Hypothalamus (tissue), 51 donors: ENCODE results near the gene TMEM44.
"Not testable (repeated sequence)": the region's sequence is repeated elsewhere in the genome, so short reads cannot be mapped to it uniquely, and the experiment has no call there.

Experiments
- DNase-seq, 51 donors: peaks; one replicate each; lab custom pipeline; 2025; lab: John Stamatoyannopoulos, UW

TMEM44 gene

DNA sequence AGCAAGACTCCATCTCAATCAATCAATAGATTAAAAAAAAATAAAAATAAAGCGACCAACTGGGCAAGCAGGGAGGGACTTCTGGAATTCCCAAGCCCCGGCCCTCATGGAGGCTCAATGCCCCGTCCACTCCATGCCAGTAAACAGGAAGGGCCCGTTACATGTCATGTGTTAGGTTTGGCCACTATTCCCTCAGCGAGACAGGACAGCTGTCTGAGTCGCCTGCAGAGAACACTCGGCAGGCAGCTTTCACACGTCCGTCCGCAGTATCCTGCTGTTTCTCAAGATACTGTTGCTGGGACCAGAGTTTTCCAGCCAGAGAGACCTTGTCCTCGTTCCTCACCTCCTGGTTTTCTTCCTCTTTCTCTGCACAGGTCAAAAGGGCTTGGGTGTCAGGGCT, 18.0 kb downstream of the TMEM44 start:
- no peak for DNase-seq

DNA sequence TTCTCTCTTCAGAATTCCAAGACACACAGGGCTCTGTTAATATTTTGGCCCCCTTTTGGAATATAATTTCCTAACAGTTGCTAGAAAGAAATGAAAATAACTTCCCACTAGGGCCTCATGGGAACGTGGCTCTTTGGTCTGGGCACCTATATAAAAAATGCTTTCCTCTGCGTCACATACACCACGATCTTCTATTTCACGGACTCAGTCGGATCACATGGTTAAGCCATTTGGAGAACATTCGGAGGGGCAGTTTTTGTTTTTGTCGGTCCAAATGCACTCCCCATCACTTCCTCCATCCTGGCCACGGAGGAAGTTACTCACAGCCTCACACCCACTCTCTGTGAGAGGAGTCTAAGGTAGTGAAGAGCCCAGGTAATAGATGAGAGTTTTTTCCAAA, 21.0 kb downstream of the TMEM44 start:
- no peak for DNase-seq

DNA sequence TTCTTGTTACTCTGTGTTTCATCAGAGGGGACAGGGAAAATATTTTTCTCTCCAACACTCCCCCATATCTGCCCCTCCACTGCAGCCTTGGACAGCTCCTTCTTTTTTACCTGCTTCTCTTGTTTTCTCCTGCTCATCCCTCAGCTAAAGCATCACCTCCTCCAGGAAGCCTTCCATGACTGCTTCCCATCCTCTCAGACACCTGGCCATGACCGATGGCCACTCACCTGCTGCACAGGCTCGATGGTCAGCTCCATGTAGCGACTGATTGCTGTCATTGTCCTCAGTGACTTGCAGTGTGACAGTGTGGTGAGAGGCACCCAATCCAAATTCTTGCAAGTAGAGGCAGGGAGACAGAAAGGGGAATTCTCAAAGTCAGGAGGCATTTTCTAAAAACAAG, 22.5 kb downstream of the TMEM44 start:
- DNase-seq = no peak

GRCh38 chr3:194609601-194610000, 23.6 kb downstream of the TMEM44 start:
- DNase-seq = no peak

- DNase-seq = no peak
Measured at GRCh38 chr3:194608981-194609380, 24.2 kb downstream of the TMEM44 start.

- no peak for DNase-seq
Measured at GRCh38 chr3:194607592-194608389, 25.4 kb downstream of the TMEM44 start.

- DNase-seq = no peak
Measured at GRCh38 chr3:194606941-194607340, 26.3 kb downstream of the TMEM44 start.

- no peak for DNase-seq
Measured at GRCh38 chr3:194606163-194606562, 27.1 kb downstream of the TMEM44 start.

DNA sequence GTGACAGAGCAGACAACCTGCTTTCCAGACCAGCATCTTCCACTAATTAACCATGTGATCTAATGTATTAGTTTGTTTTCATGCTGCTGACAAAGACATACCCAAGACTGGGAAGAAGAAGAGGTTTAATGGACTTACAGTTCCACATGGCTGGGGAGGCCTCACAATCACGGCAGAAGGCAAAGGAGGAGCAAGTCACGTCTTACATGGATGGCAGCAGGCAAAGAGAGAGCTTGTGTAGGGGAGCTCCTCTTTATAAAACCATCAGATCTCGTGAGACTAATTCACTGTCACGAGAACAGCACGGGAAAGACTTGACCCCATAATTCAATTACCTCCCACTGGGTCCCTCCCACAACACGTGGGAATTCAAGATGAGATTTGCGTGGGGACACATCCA, 27.9 kb downstream of the TMEM44 start:
- DNase-seq = not testable (repeated sequence)

- DNase-seq = no peak
Measured at GRCh38 chr3:194604837-194605236, 28.4 kb downstream of the TMEM44 start.

DNA sequence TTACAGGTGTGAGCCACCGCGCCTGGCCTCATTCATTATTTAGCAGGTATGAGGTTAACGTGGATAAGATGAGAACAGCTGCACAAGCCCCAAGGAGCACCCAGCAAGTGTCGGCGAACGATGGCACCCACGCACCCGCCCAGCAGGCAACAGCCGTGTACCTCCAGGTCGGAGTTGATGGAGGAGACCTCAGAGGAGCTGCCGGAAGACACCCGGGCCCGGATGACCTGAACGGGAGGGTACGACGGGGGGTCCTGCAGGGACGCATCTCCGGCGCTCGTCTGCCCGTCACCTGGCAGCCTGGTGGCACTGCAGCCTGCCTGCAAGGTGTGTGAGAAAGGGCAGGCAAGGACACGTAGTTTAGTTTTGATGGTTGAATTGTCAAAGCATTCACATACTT, 29.1 kb downstream of the TMEM44 start:
- no peak for DNase-seq

GRCh38 chr3:194602669-194603171, 30.5 kb downstream of the TMEM44 start:
- DNase-seq = no peak

DNA sequence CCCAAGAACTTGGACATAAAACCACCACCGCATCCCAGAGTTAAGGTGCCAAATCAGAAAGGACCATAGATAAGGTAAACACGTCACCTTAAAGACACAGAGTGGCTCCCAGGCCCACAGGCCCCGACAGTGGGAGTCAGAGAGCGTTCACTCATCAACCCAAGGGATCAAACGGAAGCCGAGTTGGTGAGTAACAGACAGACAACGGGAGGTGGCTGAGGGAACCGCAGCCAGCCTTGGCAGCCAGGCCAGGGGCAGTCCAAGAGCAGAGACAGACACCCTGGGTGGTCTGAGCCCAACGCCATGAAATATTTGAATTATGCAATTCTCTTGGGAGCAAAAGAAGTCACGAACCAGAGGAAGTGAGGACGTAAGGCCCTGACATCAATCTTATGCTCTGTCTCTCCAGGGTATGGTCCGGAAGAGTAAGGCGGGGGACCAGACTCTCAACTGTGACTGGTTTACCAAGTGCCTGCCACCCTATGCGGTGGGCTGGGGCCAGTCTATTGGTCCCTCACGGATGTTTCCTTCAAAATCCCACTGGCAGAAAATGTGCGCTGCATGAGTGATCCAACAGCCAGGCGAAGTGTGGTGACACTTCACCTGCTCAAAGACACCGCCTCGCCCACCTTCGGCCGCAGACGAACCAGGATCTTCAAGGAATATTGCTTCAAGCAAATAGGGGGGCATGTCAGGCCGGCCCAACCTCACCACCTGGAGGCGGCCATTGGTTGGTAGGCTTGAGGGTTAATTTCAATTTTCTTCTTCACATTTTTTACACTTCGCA, 34.3 kb downstream of the TMEM44 start:
- no peak for DNase-seq

DNA sequence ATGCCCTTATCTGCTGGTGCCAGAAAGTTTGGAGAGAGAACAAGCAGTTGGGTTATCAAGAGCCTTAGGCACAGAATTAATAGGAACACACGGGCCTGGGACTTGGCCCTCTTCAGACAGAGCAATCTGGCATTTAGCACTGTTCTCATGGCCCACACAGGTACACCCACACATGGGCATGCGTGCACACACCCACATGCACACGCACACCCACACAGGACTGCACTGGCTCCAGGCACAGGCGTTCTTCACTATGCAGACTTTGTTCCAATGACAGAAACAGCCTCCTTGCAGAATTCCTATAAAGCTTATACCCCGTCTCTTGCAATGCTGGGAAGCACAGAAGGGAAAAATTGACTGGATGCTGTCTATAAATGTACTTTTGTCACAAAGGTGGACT, 36.3 kb downstream of the TMEM44 start:
- no peak for DNase-seq

DNA sequence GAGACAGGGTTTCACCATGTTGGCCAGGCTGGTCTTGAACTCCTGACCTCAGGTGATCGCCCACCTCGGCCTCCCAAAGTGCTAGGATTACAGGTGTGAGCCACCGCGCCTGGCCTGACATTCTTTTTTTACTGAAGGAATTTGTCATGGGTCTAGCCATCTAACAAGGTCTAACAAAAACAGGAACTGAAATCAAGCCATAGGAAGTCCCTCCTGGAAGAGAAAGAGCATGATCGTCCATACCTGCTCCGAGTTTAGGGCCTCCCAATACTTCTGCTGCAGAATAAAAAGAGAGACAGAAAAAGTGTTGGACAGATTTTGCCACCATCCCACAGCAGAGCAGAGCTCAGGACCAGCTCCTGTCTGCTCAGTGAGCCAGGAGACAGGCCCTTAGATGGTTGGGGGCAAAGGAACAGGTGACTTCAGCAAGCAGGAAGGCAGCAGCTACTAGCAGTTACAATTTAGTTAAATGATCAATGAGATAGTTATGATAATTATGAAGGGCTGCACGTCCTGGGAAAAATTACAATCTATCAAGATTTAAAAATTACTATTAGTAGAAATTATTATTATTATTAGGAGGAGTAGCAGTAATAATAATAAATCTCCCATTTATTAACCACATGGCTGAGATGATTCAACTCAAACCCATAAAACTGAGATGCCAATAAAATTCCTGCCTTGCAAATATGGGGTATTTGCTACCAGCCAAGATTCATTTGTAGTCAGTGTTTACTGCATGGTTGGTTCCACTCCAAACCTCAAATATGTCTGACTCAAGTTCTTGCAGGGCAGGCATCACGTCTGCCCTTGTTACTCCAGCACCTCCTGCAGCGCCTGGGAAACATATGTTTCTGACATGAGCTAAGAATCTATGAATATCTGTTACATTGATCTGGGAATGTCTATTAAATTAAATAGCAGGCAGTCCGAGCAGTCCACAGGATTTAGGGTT, 40.1 kb downstream of the TMEM44 start:
- DNase-seq = no peak

- DNase-seq = no peak
Measured at GRCh38 chr3:194588741-194589140, 44.5 kb downstream of the TMEM44 start.

- no peak for DNase-seq
Measured at GRCh38 chr3:194588236-194588635, 45.0 kb downstream of the TMEM44 start.

DNA sequence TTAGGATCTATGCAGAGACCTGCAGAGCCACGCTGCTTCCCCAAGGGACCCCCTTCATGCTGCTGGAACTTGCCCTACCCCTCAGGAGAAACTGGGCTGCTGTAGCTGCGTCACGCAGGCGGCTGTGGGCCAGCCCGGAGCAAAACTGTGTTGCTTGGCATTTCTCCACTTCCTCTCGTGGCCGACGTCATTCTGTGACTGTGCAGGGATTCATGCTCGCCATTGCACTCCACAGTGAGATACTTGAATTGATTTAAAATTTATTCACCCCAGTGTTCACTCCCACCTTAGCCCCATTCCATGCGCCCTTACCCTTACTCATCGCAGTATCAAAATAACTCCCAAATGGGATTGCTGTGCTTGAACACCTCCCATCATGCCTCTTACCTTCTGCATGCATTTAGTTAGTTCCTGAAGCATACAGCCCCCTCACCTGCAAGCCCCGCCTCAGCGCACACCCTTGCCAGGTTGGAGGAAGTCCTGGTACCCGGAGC, 45.7 kb downstream of the TMEM44 start:
- DNase-seq = peak in 19 of 51 donors; percentile 9 to 41 (median 20)

GRCh38 chr3:194586836-194587235, 46.4 kb downstream of the TMEM44 start:
- DNase-seq = no peak

DNA sequence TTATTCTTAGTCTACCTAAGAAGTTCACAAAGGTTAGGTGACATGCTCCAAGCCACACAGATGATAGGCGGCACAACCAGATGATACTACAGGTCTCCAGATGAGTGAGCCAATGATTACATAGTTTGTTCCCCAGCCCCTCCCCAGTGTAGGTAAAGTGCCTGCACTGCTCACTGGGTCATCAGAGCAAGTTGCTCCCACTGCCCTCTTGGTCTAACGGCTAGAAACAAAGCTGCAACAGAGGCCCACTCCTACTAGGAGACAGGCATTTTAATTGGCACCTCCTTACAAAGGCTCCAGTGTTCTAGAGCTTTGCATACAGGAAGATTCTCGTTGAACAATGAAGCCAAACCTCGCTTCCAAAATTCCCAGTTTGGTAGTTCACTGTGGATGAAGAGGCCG, 47.3 kb downstream of the TMEM44 start:
- peak in 1 of 51 donors; percentile 4 for DNase-seq

- no peak for DNase-seq
Measured at GRCh38 chr3:194584866-194585265, 48.4 kb downstream of the TMEM44 start.
